A673 (cell line): ENCODE data around the gene CHD5.

Source experiments
- EZH2 ChIP-seq: fragments of 200-600 bp; sonication (generic); IDR thresholded peaks from 2 replicates; pipeline ENCODE4 v1.6.1; 2017; ENCODE audit warnings: borderline replicate concordance, low read depth, mild to moderate bottlenecking, mixed read lengths, antibody characterized with exemption, low read length; ENCODE audit not compliant: poor library complexity, severe bottlenecking
- TF ChIP-seq, protein P1 (sequence below): fragments of 300-800, 200-600 bp; sonication (generic); conservative IDR thresholded peaks from 2 replicates; pipeline ENCODE4 v1.5.1; 2017; ENCODE audit warnings: low read depth, mild to moderate bottlenecking, antibody characterized with exemption, low read length, moderate library complexity, mixed read lengths

DNA sequence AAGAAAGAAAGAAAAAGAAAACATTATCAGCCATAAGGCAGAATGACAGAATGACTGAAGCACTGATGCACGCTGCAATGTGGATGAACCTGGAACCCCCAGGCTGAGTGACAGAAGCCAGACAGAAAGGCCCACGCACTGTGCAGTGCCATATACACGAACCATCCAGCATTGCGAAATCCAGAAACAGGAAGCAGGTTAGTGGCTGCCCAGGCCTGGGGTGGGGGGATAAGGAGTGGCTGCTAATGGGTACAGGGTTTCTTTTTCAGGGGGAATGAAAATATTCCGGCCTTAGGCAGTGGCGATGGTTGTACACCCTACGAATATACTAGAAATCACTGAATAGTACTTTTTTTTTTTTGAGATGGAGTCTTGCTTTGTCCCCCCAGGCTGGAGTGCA is 57.0 kb downstream of the CHD5 start:
- TF ChIP-seq, protein P1, sequence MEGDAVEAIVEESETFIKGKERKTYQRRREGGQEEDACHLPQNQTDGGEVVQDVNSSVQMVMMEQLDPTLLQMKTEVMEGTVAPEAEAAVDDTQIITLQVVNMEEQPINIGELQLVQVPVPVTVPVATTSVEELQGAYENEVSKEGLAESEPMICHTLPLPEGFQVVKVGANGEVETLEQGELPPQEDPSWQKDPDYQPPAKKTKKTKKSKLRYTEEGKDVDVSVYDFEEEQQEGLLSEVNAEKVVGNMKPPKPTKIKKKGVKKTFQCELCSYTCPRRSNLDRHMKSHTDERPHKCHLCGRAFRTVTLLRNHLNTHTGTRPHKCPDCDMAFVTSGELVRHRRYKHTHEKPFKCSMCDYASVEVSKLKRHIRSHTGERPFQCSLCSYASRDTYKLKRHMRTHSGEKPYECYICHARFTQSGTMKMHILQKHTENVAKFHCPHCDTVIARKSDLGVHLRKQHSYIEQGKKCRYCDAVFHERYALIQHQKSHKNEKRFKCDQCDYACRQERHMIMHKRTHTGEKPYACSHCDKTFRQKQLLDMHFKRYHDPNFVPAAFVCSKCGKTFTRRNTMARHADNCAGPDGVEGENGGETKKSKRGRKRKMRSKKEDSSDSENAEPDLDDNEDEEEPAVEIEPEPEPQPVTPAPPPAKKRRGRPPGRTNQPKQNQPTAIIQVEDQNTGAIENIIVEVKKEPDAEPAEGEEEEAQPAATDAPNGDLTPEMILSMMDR, result no peak
- TF ChIP-seq EZH2, result no peak
